Karpas-422 (cell line): ENCODE results near the gene GABRR3. TPM values are rescaled to one million over a fixed set of nuclear protein-coding genes. Genes with fewer than 3 reads are reported as not detected.

Source experiments
- DNase-seq: peaks from one replicate; pipeline ENCODE4 v3.0.0-alpha.2; 2015
- H2AFZ ChIP-seq: fragments of 200-600 bp; sonication (generic); 2 replicates; pipeline ENCODE4 v1.6.1; 2014; ENCODE audit warnings: antibody characterized with exemption, low read length, mixed read lengths
- H3K27ac ChIP-seq: fragments of 200-600 bp; sonication (generic); 2 replicates; pipeline ENCODE4 v1.5.1; 2014; ENCODE audit warnings: mild to moderate bottlenecking, low read length, moderate library complexity
- H3K27me3 ChIP-seq: fragments of 200-600 bp; sonication (generic); 2 replicates; pipeline ENCODE4 v1.6.1; 2014; ENCODE audit warnings: low read length, mixed read lengths
- H3K36me3 ChIP-seq: fragments of 200-600 bp; sonication (generic); 2 replicates; pipeline ENCODE4 v1.6.1; 2014; ENCODE audit warnings: low read length, mixed read lengths; ENCODE audit not compliant: insufficient read depth
- H3K4me1 ChIP-seq: fragments of 200-600 bp; sonication (generic); 2 replicates; pipeline ENCODE4 v1.6.1; 2014; ENCODE audit warnings: mild to moderate bottlenecking, low read length, mixed read lengths
- H3K4me2 ChIP-seq: fragments of 200-600 bp; sonication (generic); 2 replicates; pipeline ENCODE4 v1.6.1; 2014; ENCODE audit warnings: low read length, low read depth, mild to moderate bottlenecking; ENCODE audit not compliant: poor library complexity, severe bottlenecking
- H3K4me3 ChIP-seq: fragments of 200-600 bp; sonication (generic); 2 replicates; pipeline ENCODE4 v1.5.1; 2014; ENCODE audit warnings: mild to moderate bottlenecking, antibody characterized with exemption, low read length, mixed read lengths
- H3K79me2 ChIP-seq: fragments of 200-600 bp; sonication (generic); 2 replicates; pipeline ENCODE4 v1.6.1; 2014; ENCODE audit warnings: mild to moderate bottlenecking, low read length, mixed read lengths
- H3K9ac ChIP-seq: fragments of 200-600 bp; sonication (generic); 2 replicates; pipeline ENCODE4 v1.6.0; 2014; ENCODE audit warnings: low read length
- H3K9me2 ChIP-seq: fragments of 200-600 bp; sonication (generic), shearing (Covaris generic); replicated peaks from 2 replicates; pipeline ENCODE4 v1.6.0; 2014; ENCODE audit warnings: mild to moderate bottlenecking, low read length, moderate library complexity; ENCODE audit not compliant: insufficient read depth
- H3K9me3 ChIP-seq: fragments of 300-700, 200-600 bp; sonication (generic); 2 replicates; pipeline ENCODE4 v1.6.1; 2014; ENCODE audit warnings: low read length, mixed read lengths
- H4K20me1 ChIP-seq: fragments of 200-600 bp; sonication (generic); 2 replicates; pipeline ENCODE4 v1.6.1; 2014; ENCODE audit warnings: mild to moderate bottlenecking, antibody characterized with exemption, low read length, low read depth; ENCODE audit not compliant: insufficient read depth
- total RNA-seq: library from RNA; depleted of rRNA; stranded (reverse); fragments of >200 nt; shearing (Covaris generic); gene quantifications from 2 replicates; pipeline ENCODE4 v1.2.3, GENCODE V29; 2014; ENCODE audit warnings: low replicate concordance

GABRR3 gene
- total RNA-seq, 1 experiment from 2014 or later = not detected

GRCh38 chr3:97954228-97954827 is 80.8 kb downstream of the GABRR3 start:
- Histone ChIP-seq H3K9ac (no peak overlapping the region), H4K20me1 (0 out of 2 replicates have a peak, but pooled peaks cover 3% of the 10 kb centered on the region), H3K27ac (no peak overlapping the region), H2AFZ (no peak overlapping the region), H3K9me2 (no peaks in the 10 kb centered on the region), H3K4me3 (no peak overlapping the region), H3K4me1 (no peaks in the 10 kb centered on the region), H3K79me2 (peaks cover 11% of the 10 kb centered on the region), H3K4me2 (no peak overlapping the region), H3K27me3 (no peaks in the 10 kb centered on the region), H3K36me3 (peaks cover 37% of the 10 kb centered on the region; the same call in 1 of the 2 replicates), H3K9me3 (no peaks in the 10 kb centered on the region)
- no peak for DNase-seq

- no peaks in the 10 kb centered on the region for H3K27me3 ChIP-seq
- no peaks in the 10 kb centered on the region for H3K9me2 ChIP-seq
- no peak overlapping the region for H2AFZ ChIP-seq
- no peak for DNase-seq
- H3K36me3 ChIP-seq = peaks cover 27% of the 10 kb centered on the region; the same call in 1 of the 2 replicates
- H3K9ac ChIP-seq = no peak overlapping the region
- H3K4me1 ChIP-seq = no peaks in the 10 kb centered on the region
- no peak overlapping the region for H3K4me3 ChIP-seq
- H3K79me2 ChIP-seq = peaks cover 4% of the 10 kb centered on the region; the same call in 1 of the 2 replicates
- 0 out of 2 replicates have a peak, but pooled peaks cover 3% of the 10 kb centered on the region for H4K20me1 ChIP-seq
- no peaks in the 10 kb centered on the region for H3K9me3 ChIP-seq
- no peak overlapping the region for H3K4me2 ChIP-seq
- H3K27ac ChIP-seq = no peak overlapping the region
Observed at GRCh38 chr3:97952872-97953271, 82.2 kb downstream of the GABRR3 start.

DNA sequence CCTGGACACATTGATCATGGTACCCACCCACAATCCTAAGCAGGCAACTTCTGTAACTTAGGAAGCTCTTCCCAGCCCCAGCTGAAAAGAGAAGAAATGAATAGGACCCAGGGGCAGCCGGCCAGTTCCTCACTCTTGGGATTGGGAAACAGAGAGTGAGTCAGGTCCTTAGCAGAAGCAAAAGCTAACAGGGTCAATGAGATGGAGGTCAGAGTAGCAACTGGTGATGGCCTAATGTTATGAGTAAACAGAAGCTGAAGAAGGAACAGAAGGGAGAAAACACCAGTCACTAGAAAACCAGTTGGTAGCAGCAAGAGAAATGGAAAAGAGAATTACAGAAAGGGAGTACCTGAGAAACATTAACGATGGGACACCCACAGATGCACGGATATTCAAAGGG is 82.8 kb downstream of the GABRR3 start:
- H3K27me3 ChIP-seq = no peaks in the 10 kb centered on the region
- H3K4me1 ChIP-seq = no peaks in the 10 kb centered on the region
- no peak overlapping the region for H2AFZ ChIP-seq
- no peak overlapping the region for H3K27ac ChIP-seq
- no peaks in the 10 kb centered on the region for H3K9me3 ChIP-seq
- no peak overlapping the region for H3K4me2 ChIP-seq
- peaks cover 22% of the 10 kb centered on the region; the same call in 1 of the 2 replicates for H3K36me3 ChIP-seq
- 0 out of 2 replicates have a peak, but pooled peaks cover 3% of the 10 kb centered on the region for H3K79me2 ChIP-seq
- H3K9ac ChIP-seq = no peak overlapping the region
- no peaks in the 10 kb centered on the region for H3K9me2 ChIP-seq
- DNase-seq = no peak
- 0 out of 2 replicates have a peak, but pooled peaks cover 3% of the 10 kb centered on the region for H4K20me1 ChIP-seq
- no peak overlapping the region for H3K4me3 ChIP-seq

DNA sequence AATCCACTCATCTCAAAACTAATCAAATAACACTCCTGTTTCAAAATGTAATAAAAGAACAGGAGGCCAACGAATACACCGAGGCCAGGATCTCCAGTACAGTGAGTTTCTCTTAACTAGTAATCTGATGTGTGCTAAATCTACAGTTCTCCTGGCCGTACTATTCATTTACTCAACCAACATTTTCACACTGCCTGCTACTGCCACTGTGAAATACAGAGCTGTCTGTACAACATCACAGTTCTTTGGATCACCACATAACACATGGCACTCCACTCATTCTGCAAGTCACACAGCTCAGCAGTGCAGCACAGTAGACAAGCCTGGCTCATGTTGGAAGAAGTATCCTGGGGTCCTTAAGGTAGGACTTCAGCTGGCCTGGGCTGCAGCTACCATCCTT is 84.8 kb downstream of the GABRR3 start:
- no peak overlapping the region for H3K9ac ChIP-seq
- H3K27ac ChIP-seq = no peak overlapping the region
- H3K27me3 ChIP-seq = no peaks in the 10 kb centered on the region
- DNase-seq = no peak
- no peaks in the 10 kb centered on the region for H3K4me1 ChIP-seq
- peaks cover 31% of the 10 kb centered on the region; the same call in 1 of the 2 replicates for H3K36me3 ChIP-seq
- H3K9me3 ChIP-seq = no peaks in the 10 kb centered on the region
- no peaks in the 10 kb centered on the region for H3K79me2 ChIP-seq
- 0 out of 2 replicates have a peak, but pooled peaks cover 3% of the 10 kb centered on the region for H4K20me1 ChIP-seq
- H3K4me3 ChIP-seq = no peak overlapping the region
- no peaks in the 10 kb centered on the region for H3K9me2 ChIP-seq
- no peak overlapping the region for H3K4me2 ChIP-seq
- H2AFZ ChIP-seq = no peak overlapping the region

- peaks cover 35% of the 10 kb centered on the region; the same call in 1 of the 2 replicates for H3K36me3 ChIP-seq
- H3K9ac ChIP-seq = no peak overlapping the region
Observed at GRCh38 chr3:97949743-97950142, 85.4 kb downstream of the GABRR3 start.

GRCh38 chr3:97949110-97949485 is 86.0 kb downstream of the GABRR3 start:
- H3K9me3 ChIP-seq = no peaks in the 10 kb centered on the region
- H2AFZ ChIP-seq = no peak overlapping the region
- H3K27me3 ChIP-seq = no peaks in the 10 kb centered on the region
- H3K36me3 ChIP-seq = peaks cover 38% of the 10 kb centered on the region; the same call in 1 of the 2 replicates
- 0 out of 2 replicates have a peak, but pooled peaks cover 3% of the 10 kb centered on the region for H4K20me1 ChIP-seq
- no peaks in the 10 kb centered on the region for H3K4me1 ChIP-seq
- no peak overlapping the region for H3K4me2 ChIP-seq
- H3K4me3 ChIP-seq = no peak overlapping the region
- H3K9me2 ChIP-seq = no peaks in the 10 kb centered on the region
- DNase-seq = no peak
- H3K27ac ChIP-seq = no peak overlapping the region
- H3K79me2 ChIP-seq = no peaks in the 10 kb centered on the region
- H3K9ac ChIP-seq = no peak overlapping the region

More at GRCh38 chr3:97949743-97950142, 85.4 kb downstream of the GABRR3 start:
- no peaks in the 10 kb centered on the region for H3K4me1 ChIP-seq
- no peak overlapping the region for H3K27ac ChIP-seq
- H4K20me1 ChIP-seq = 0 out of 2 replicates have a peak, but pooled peaks cover 3% of the 10 kb centered on the region
- H2AFZ ChIP-seq = no peak overlapping the region
- no peaks in the 10 kb centered on the region for H3K79me2 ChIP-seq
- no peak overlapping the region for H3K4me3 ChIP-seq
- H3K9me3 ChIP-seq = no peaks in the 10 kb centered on the region
- no peak for DNase-seq
- no peaks in the 10 kb centered on the region for H3K27me3 ChIP-seq
- H3K9me2 ChIP-seq = no peaks in the 10 kb centered on the region
- H3K4me2 ChIP-seq = no peak overlapping the region

GRCh38 chr3:97948351-97949109 is 86.6 kb downstream of the GABRR3 start:
- H3K4me1 ChIP-seq = no peaks in the 10 kb centered on the region
- H3K27ac ChIP-seq = no peak overlapping the region
- 0 out of 2 replicates have a peak, but pooled peaks cover 3% of the 10 kb centered on the region for H4K20me1 ChIP-seq
- H2AFZ ChIP-seq = no peak overlapping the region
- no peak for DNase-seq
- H3K36me3 ChIP-seq = peaks cover 44% of the 10 kb centered on the region; the same call in 1 of the 2 replicates
- H3K4me2 ChIP-seq = no peak overlapping the region
- no peaks in the 10 kb centered on the region for H3K9me3 ChIP-seq
- no peaks in the 10 kb centered on the region for H3K79me2 ChIP-seq
- H3K4me3 ChIP-seq = no peak overlapping the region
- H3K27me3 ChIP-seq = no peaks in the 10 kb centered on the region
- no peak overlapping the region for H3K9ac ChIP-seq
- H3K9me2 ChIP-seq = no peaks in the 10 kb centered on the region

DNA sequence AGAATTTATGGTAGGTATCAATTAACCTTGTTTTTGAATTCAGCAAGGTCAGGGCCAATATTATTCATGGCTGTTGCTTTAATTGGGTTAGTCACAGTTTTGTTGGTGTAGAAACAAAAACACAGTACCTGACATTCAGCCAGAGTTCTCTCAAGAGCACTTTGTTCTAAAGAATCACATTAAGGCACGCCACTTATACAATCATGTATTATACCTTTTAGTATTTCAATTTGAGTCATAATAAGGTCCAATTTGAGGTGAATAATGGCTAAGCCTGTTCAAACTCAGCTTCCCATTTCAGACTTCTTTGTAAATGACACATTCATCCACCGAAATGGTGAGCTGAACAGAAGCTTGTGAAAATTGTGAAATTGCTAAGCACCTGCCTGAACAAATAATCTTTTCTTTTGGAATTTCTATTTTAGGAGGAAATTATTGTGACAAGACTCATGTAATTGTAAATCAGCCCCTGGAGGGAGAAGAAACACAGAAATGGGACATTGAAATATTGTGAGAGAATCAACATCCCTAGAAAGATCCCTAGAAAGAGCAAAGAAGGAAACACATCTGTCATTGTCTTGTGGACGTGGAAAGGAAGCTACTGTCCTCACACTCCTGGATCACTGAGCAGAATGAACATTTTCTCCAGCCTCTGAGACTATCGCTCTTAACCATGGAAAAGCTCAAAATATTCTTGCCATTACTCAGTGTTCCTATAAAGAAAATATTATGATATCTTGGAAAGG is 92.1 kb downstream of the GABRR3 start:
- Histone ChIP-seq H3K36me3 (peaks cover 36% of the 10 kb centered on the region; the same call in 1 of the 2 replicates), H3K27ac (no peak overlapping the region), H3K79me2 (no peaks in the 10 kb centered on the region), H3K9me3 (no peaks in the 10 kb centered on the region), H3K9me2 (no peaks in the 10 kb centered on the region), H3K4me1 (no peaks in the 10 kb centered on the region), H3K4me2 (no peak overlapping the region), H3K9ac (no peak overlapping the region), H3K4me3 (no peak overlapping the region), H3K27me3 (no peaks in the 10 kb centered on the region), H2AFZ (no peak overlapping the region), H4K20me1 (no peaks in the 10 kb centered on the region)
- DNase-seq = no peak
